Upper lobe of right lung (tissue), 1 donor: Measurements from ENCODE around the gene CDYL. TPM values are rescaled to one million over a fixed set of nuclear protein-coding genes. Genes with fewer than 3 reads are reported as not detected.

Experiments
- ATAC-seq: fragments of 200-7000 bp; cut with Tn5 transposase; one replicate; pipeline ENCODE4 v1.9.1; 2020; ENCODE audit warnings: mild to moderate bottlenecking, moderate library complexity
- DNase-seq: peaks from one replicate; pipeline ENCODE4 v3.0.0-alpha.2; 2020
- H3K27ac ChIP-seq: fragments of 200-600 bp; one replicate; pipeline ENCODE4 v1.8.0; 2022
- H3K27me3 ChIP-seq: fragments of 200-600 bp; one replicate; pipeline ENCODE4 v1.8.0; 2022; ENCODE audit warnings: mild to moderate bottlenecking
- H3K36me3 ChIP-seq: fragments of 200-600 bp; one replicate; pipeline ENCODE4 v1.8.0; 2022
- H3K4me1 ChIP-seq: fragments of 200-600 bp; one replicate; pipeline ENCODE4 v1.8.0; 2022
- H3K4me3 ChIP-seq: fragments of 200-600 bp; one replicate; pipeline ENCODE4 v1.8.0; 2022; ENCODE audit warnings: mild to moderate bottlenecking
- H3K9me3 ChIP-seq: fragments of 200-600 bp; one replicate; pipeline ENCODE4 v1.8.0; 2022
- intact Hi-C: fragments of 100-400 bp; cut with DNase I; formaldehyde crosslinking; loops from one replicate; pipeline ENCODE4 v1.11.0; 2022
- total RNA-seq: library from RNA; stranded (reverse); fragmentation: NEBNext Ultra II Directional; extraction: Animal tissue kit (Norgen Biotek cat#: 25700); gene quantifications from one replicate; pipeline ENCODE4 v1.2.1, GENCODE V29; 2021
- TF ChIP-seq, protein P1 (sequence below): fragments of 200-600 bp; IDR thresholded peaks from one replicate; pipeline ENCODE4 v1.8.0; 2022; ENCODE audit warnings: antibody characterized with exemption
- donor health status: DM: no; HTN: yes; CAD: no; lungs with severe emphysema.

CDYL gene
- total RNA-seq, 1 donor from 2014 or later, result 40.8 TPM

DNA sequence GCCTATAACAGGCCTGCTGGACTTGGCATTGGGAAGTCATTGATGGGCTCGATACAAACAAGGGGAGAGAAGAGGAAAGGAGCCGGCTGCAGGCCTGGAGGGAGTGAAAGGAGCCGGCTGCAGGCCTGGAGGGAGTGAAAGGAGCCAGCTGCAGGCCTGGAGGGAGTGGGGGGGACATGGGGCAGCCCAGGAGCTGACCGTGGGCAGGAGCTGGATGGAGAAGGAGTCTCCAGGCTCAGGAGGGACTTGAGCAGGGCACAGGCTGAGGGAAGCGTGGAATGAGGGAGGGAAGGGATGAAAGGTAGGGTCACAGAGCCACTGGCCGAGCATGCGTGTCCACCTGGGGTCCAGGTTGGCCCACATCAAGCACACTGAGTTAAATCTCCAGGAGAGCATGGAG, 195.6 kb downstream of the CDYL start:
- Histone ChIP-seq H3K9me3 (no peaks in the 10 kb centered on the region), H3K27me3 (no peaks in the 10 kb centered on the region), H3K4me1 (no peaks in the 10 kb centered on the region), H3K4me3 (no peak overlapping the region), H3K27ac (no peak overlapping the region), H3K36me3 (no peaks in the 10 kb centered on the region)
- DNase-seq (no peak), ATAC-seq (no peak)
- intact Hi-C loops, result no loop called here
- TF ChIP-seq, protein P1, sequence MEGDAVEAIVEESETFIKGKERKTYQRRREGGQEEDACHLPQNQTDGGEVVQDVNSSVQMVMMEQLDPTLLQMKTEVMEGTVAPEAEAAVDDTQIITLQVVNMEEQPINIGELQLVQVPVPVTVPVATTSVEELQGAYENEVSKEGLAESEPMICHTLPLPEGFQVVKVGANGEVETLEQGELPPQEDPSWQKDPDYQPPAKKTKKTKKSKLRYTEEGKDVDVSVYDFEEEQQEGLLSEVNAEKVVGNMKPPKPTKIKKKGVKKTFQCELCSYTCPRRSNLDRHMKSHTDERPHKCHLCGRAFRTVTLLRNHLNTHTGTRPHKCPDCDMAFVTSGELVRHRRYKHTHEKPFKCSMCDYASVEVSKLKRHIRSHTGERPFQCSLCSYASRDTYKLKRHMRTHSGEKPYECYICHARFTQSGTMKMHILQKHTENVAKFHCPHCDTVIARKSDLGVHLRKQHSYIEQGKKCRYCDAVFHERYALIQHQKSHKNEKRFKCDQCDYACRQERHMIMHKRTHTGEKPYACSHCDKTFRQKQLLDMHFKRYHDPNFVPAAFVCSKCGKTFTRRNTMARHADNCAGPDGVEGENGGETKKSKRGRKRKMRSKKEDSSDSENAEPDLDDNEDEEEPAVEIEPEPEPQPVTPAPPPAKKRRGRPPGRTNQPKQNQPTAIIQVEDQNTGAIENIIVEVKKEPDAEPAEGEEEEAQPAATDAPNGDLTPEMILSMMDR, result no peak

DNA sequence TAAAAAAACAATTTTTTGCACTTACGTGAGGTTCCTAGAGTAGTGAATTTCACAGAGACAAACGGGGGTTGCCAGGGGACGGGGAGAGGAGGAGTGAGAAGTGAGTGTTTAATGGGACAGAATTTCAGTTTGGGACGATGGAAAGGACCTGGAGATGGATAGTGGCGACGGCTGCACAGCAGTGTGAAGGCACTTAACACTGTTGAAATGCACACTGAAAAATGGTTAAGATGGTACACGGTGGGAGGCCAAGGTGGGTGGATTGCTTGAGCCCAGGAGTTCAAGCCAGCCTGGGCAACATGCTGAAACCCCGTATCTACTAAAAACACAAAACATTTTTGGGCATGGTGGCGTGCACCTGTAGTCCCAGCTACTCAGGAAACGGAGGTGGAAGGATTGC, 196.2 kb downstream of the CDYL start:
- DNase-seq (no peak), ATAC-seq (no peak)
- no peak overlapping the region for H3K4me3 ChIP-seq
- no peaks in the 10 kb centered on the region for H3K9me3 ChIP-seq
- no peaks in the 10 kb centered on the region for H3K27me3 ChIP-seq
- H3K4me1 ChIP-seq, result no peaks in the 10 kb centered on the region
- TF ChIP-seq, protein P1, result no peak
- intact Hi-C loops, result no loop called here
- no peaks in the 10 kb centered on the region for H3K36me3 ChIP-seq
- no peak overlapping the region for H3K27ac ChIP-seq

- no peak for DNase-seq
- ATAC-seq, result no peak
- no peak overlapping the region for H3K27ac ChIP-seq
Measured at GRCh38 chr6:4973415-4973814, 197.2 kb downstream of the CDYL start.

GRCh38 chr6:4973982-4974745, 198.0 kb downstream of the CDYL start:
- Histone ChIP-seq H3K27me3 (no peaks in the 10 kb centered on the region), H3K36me3 (no peaks in the 10 kb centered on the region), H3K9me3 (no peaks in the 10 kb centered on the region), H3K27ac (no peak overlapping the region), H3K4me1 (no peaks in the 10 kb centered on the region), H3K4me3 (no peak overlapping the region)
- TF ChIP-seq, protein P1, result no peak
- no peak for DNase-seq
- peak; percentile 41 for ATAC-seq
- intact Hi-C loops, result no loop called here

More at GRCh38 chr6:4973415-4973814, 197.2 kb downstream of the CDYL start:
- H3K36me3 ChIP-seq, result no peaks in the 10 kb centered on the region
- no peak overlapping the region for H3K4me3 ChIP-seq
- TF ChIP-seq, protein P1, result no peak
- no peaks in the 10 kb centered on the region for H3K9me3 ChIP-seq
- H3K4me1 ChIP-seq, result no peaks in the 10 kb centered on the region
- intact Hi-C loops, result no loop called here
- H3K27me3 ChIP-seq, result no peaks in the 10 kb centered on the region

DNA sequence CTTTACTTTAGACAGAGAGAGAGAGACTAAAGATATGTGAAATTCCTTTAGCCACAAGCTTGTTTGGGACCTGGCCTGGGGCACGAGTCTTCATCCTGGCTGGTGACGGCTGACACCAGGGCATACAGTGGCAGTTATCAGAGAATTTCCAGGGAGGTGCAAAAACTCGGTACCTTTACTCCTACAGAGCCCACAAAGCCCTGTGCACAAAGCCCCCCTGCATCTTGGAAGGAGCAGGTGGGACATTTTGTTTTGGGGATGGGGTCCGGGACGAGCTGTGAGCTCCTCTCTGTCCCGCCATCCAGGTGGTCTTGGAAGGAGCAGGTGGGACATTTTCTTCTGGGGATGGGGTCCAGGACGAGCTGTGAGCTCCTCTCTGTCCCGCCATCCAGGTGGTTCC, 198.8 kb downstream of the CDYL start:
- TF ChIP-seq, protein P1, result no peak
- H3K27ac ChIP-seq, result no peak overlapping the region
- H3K9me3 ChIP-seq, result peaks cover 3% of the 10 kb centered on the region
- DNase-seq (no peak), ATAC-seq (no peak)
- no peaks in the 10 kb centered on the region for H3K36me3 ChIP-seq
- intact Hi-C loops, result no loop called here
- no peaks in the 10 kb centered on the region for H3K4me1 ChIP-seq
- no peak overlapping the region for H3K4me3 ChIP-seq
- no peaks in the 10 kb centered on the region for H3K27me3 ChIP-seq
